Nephron (organoid): ENCODE data around the gene ARHGAP10.
A peak's percentile ranks its signal among the peaks of the same experiment; 100 is the strongest.

ENCODE experiments used
- H3K27ac Mint-ChIP-seq, 3 experiments: 2 replicates each; pipeline ENCODE4 v1.8.0; 2020; ENCODE audit warnings: mixed read lengths in 3 of 3, mild to moderate bottlenecking in 2 of 3, moderate library complexity in 1 of 3
- H3K27me3 Mint-ChIP-seq: 2 replicates; pipeline ENCODE4 v1.8.0; 2021; ENCODE audit warnings: low read depth, mild to moderate bottlenecking, moderate library complexity, mixed read lengths
- H3K36me3 Mint-ChIP-seq: 2 replicates; pipeline ENCODE4 v1.8.0; 2020; ENCODE audit warnings: low read depth, mixed read lengths
- H3K4me1 Mint-ChIP-seq: 2 replicates; pipeline ENCODE4 v1.8.0; 2020; ENCODE audit warnings: mixed read lengths
- H3K4me3 Mint-ChIP-seq, 3 experiments: 2 replicates each; pipeline ENCODE4 v1.8.0; 2020; ENCODE audit warnings: mild to moderate bottlenecking in 3 of 3, mixed read lengths in 3 of 3, moderate library complexity in 2 of 3
- H3K9me3 Mint-ChIP-seq: 2 replicates; pipeline ENCODE4 v1.8.0; 2020; ENCODE audit warnings: mixed read lengths
- CTCF ChIP-seq, 3 experiments: fragments of 200-600 bp; sonication (generic); IDR thresholded peaks; one replicate each; pipeline ENCODE4 v1.5.0; 2021; ENCODE audit warnings: antibody characterized with exemption in 3 of 3; ENCODE audit not compliant: unreplicated experiment in 3 of 3

Gene ARHGAP10

GRCh38 chr4:147853706-147854105 is 121.8 kb downstream of the ARHGAP10 start:
- TF ChIP-seq CTCF (IDR thresholded peaks at IDR 0.05; ENCODE audit: unreplicated experiment in 3 of 3), result no peak
- Mint-ChIP-seq H3K9me3 (no peaks in the 10 kb centered on the region), H3K27ac (peak overlapping the region; percentile 25 to 73 (median 52)), H3K4me3 (no peak overlapping the region), H3K4me1 (peaks cover 52% of the 10 kb centered on the region), H3K36me3 (peaks cover 13% of the 10 kb centered on the region), H3K27me3 (no peaks in the 10 kb centered on the region)

GRCh38 chr4:147854154-147854553 is 122.3 kb downstream of the ARHGAP10 start:
- TF ChIP-seq CTCF (IDR thresholded peaks at IDR 0.05; ENCODE audit: unreplicated experiment in 3 of 3), result no peak
- H3K4me3 Mint-ChIP-seq, result no peak overlapping the region
- peaks cover 13% of the 10 kb centered on the region for H3K36me3 Mint-ChIP-seq
- H3K27ac Mint-ChIP-seq, result peak overlapping the region in 2 of 3 experiments; percentile 52 to 73
- H3K27me3 Mint-ChIP-seq, result no peaks in the 10 kb centered on the region
- H3K4me1 Mint-ChIP-seq, result peaks cover 51% of the 10 kb centered on the region
- no peaks in the 10 kb centered on the region for H3K9me3 Mint-ChIP-seq

- H3K27me3 Mint-ChIP-seq, result no peaks in the 10 kb centered on the region
- no peaks in the 10 kb centered on the region for H3K9me3 Mint-ChIP-seq
- peak overlapping the region; percentile 21 to 73 (median 66) for H3K27ac Mint-ChIP-seq
- peaks cover 51% of the 10 kb centered on the region for H3K4me1 Mint-ChIP-seq
- TF ChIP-seq CTCF (IDR thresholded peaks at IDR 0.05; ENCODE audit: unreplicated experiment in 3 of 3), result no peak
- peaks cover 8% of the 10 kb centered on the region for H3K36me3 Mint-ChIP-seq
- no peak overlapping the region for H3K4me3 Mint-ChIP-seq
Observed at GRCh38 chr4:147855571-147856009, 123.7 kb downstream of the ARHGAP10 start.

- Mint-ChIP-seq H3K9me3 (no peaks in the 10 kb centered on the region), H3K4me1 (peaks cover 55% of the 10 kb centered on the region), H3K27ac (no peak overlapping the region), H3K4me3 (no peak overlapping the region), H3K36me3 (peaks cover 13% of the 10 kb centered on the region), H3K27me3 (no peaks in the 10 kb centered on the region)
- TF ChIP-seq CTCF (IDR thresholded peaks at IDR 0.05; ENCODE audit: unreplicated experiment in 3 of 3), result no peak
Observed at GRCh38 chr4:147860960-147861359, 129.1 kb downstream of the ARHGAP10 start.

- no peak overlapping the region for H3K27ac Mint-ChIP-seq
- TF ChIP-seq CTCF (IDR thresholded peaks at IDR 0.05; ENCODE audit: unreplicated experiment in 3 of 3), result no peak
- H3K4me3 Mint-ChIP-seq, result no peak overlapping the region
- peaks cover 56% of the 10 kb centered on the region for H3K4me1 Mint-ChIP-seq
- H3K27me3 Mint-ChIP-seq, result no peaks in the 10 kb centered on the region
- H3K9me3 Mint-ChIP-seq, result no peaks in the 10 kb centered on the region
- H3K36me3 Mint-ChIP-seq, result peaks cover 15% of the 10 kb centered on the region
Observed at GRCh38 chr4:147862043-147862692, 130.3 kb downstream of the ARHGAP10 start.
